Ishikawa (cell line): Measurements from ENCODE around the gene LYST.

Experiments
- CEBPB ChIP-seq: IDR thresholded peaks from 2 replicates; pipeline ENCODE4 v1.6.1; 2012
- CREB1 ChIP-seq: IDR thresholded peaks from 2 replicates; pipeline ENCODE4 v1.6.1; 2012; ENCODE audit warnings: low read depth
- EGR1 ChIP-seq: IDR thresholded peaks from 2 replicates; pipeline ENCODE4 v1.6.1; 2012
- EP300 ChIP-seq: IDR thresholded peaks from 2 replicates; pipeline ENCODE4 v1.6.1; 2012; ENCODE audit warnings: borderline replicate concordance
- FOXM1 ChIP-seq: IDR thresholded peaks from 2 replicates; pipeline ENCODE4 v1.6.1; 2012; ENCODE audit warnings: low read depth, borderline replicate concordance
- MAX ChIP-seq: IDR thresholded peaks from 2 replicates; pipeline ENCODE4 v1.6.1; 2012
- NFIC ChIP-seq: IDR thresholded peaks from 2 replicates; pipeline ENCODE4 v1.6.1; 2012
- RAD21 ChIP-seq: IDR thresholded peaks from 2 replicates; pipeline ENCODE4 v1.6.1; 2012; ENCODE audit warnings: low read depth
- REST ChIP-seq: IDR thresholded peaks from 2 replicates; pipeline ENCODE4 v1.6.1; 2012; ENCODE audit warnings: low read depth, mild to moderate bottlenecking
- TAF1 ChIP-seq: IDR thresholded peaks from 2 replicates; pipeline ENCODE4 v1.6.1; 2012; ENCODE audit warnings: low read depth, mild to moderate bottlenecking
- TCF12 ChIP-seq: IDR thresholded peaks from 2 replicates; pipeline ENCODE4 v1.6.1; 2012; ENCODE audit warnings: low read depth
- TEAD4 ChIP-seq: IDR thresholded peaks from 2 replicates; pipeline ENCODE4 v1.6.1; 2012
- USF1 ChIP-seq: IDR thresholded peaks from 2 replicates; pipeline ENCODE4 v1.6.1; 2012
- YY1 ChIP-seq: IDR thresholded peaks from 2 replicates; pipeline ENCODE4 v1.6.1; 2012; ENCODE audit warnings: low read depth
- ZBTB7A ChIP-seq: IDR thresholded peaks from 2 replicates; pipeline ENCODE4 v1.6.1; 2012; ENCODE audit warnings: low read depth

Gene LYST

GRCh38 chr1:235726557-235726956, 140.1 kb downstream of the LYST start:
- no peak for TF ChIP-seq TEAD4
- TF ChIP-seq REST = no peak
- no peak for TF ChIP-seq MAX
- no peak for TF ChIP-seq CREB1
- no peak for TF ChIP-seq NFIC
- TF ChIP-seq YY1 = no peak
- no peak for TF ChIP-seq TAF1
- no peak for TF ChIP-seq EP300
- TF ChIP-seq ZBTB7A = no peak
- TF ChIP-seq FOXM1 = no peak
- no peak for TF ChIP-seq CEBPB
- TF ChIP-seq TCF12 = no peak

GRCh38 chr1:235725434-235725833, 141.3 kb downstream of the LYST start:
- TF ChIP-seq TEAD4 (no peak), CEBPB (no peak), TCF12 (no peak), CREB1 (no peak), FOXM1 (no peak), ZBTB7A (no peak), TAF1 (no peak), RAD21 (no peak), EP300 (no peak), REST (no peak)

GRCh38 chr1:235724730-235725129, 142.0 kb downstream of the LYST start:
- TF ChIP-seq TCF12 (no peak), TEAD4 (no peak), NFIC (no peak), TAF1 (no peak), RAD21 (no peak), YY1 (no peak), USF1 (no peak), REST (no peak), MAX (no peak), CREB1 (no peak), EP300 (no peak)

GRCh38 chr1:235722858-235723257, 143.8 kb downstream of the LYST start:
- no peak for TF ChIP-seq MAX
- TF ChIP-seq NFIC = no peak
- TF ChIP-seq EP300 = no peak
- TF ChIP-seq EGR1 = no peak
- no peak for TF ChIP-seq ZBTB7A
- no peak for TF ChIP-seq TCF12
- TF ChIP-seq YY1 = no peak
- TF ChIP-seq CEBPB = no peak
- no peak for TF ChIP-seq REST
- no peak for TF ChIP-seq TAF1
- no peak for TF ChIP-seq RAD21
- no peak for TF ChIP-seq USF1
- TF ChIP-seq FOXM1 = no peak
